Myometrial cell (primary cell): ENCODE results near the gene DHRS7C. TPM values are rescaled to one million over a fixed set of nuclear protein-coding genes. Genes with fewer than 3 reads are reported as not detected.

Experiments
- total RNA-seq: library from RNA; depleted of rRNA; stranded (reverse); fragments of >200 nt; gene quantifications from 2 replicates; pipeline ENCODE4 v1.2.3, GENCODE V29; 2015

Gene DHRS7C
- not detected in 2 replicates for total RNA-seq

GRCh38 chr17:9790889-9791876 is at the start of gene DHRS7C:
Gene DHRS7C (minus strand): TSS chr17:9791592. CDS start chr17:9791284, 308 bp downstream.

DNA sequence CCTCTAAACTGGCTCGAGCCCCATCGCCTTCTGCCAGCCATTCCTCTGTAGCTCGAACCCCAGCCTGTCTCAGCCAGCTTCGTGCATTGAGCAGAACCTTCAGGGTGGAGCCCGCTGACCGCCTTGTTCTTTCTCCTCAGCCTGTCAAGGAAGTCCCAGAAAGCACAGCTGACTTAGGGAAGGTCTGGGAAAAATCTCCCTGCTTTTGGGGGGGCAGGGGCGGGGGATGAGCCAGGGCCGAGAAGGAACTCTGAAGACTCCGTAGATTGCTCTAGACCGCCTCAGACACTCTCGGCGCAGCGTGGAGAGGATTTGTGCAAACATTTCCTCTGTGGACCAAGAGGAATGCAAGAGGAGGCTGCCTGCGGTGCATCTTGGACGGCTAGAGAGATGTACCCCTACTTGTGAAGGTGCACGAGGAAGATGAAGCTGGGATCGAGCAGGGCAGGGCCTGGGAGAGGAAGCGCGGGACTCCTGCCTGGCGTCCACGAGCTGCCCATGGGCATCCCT is 34.3 kb upstream of the DHRS7C start, which contains the start of gene GLP2R:
GLP2R (plus strand) TSS at position 284 of the 510 bp plus-strand sequence; CDS start at position 424, 140 bp downstream.

DNA sequence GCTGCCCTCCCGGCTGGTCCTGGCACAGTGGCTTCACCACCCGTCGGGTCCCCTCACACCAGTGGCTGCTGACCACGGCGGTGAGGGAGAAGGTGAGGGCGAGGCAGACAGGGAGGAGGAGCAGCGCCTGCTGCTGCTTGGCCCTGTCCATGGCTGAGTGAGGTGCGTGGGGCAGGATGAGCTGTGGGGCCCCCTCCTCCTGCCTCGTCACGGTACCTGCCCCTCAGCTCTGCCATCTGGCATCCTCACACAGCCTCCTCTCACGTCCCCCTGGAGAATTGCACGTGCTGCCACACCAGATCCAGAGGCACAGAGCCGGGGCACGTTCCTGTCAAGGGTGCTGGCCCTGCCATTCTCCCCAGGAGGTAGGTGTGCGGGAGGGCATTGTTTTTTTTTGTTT is 30.5 kb upstream of the DHRS7C start, which contains the start of gene GSG1L2:
GSG1L2 (minus strand) TSS at position 159 of the 400 bp plus-strand sequence; CDS start at position 151, 8 bp downstream.

Other genes with a start within 250 kb of the DHRS7C start
- 60.3 and 88.2 TPM in 2 replicates for gene STX8, start 215.8 kb downstream of the DHRS7C start, total RNA-seq
- gene CFAP52, start 214.9 kb downstream of the DHRS7C start, total RNA-seq: not detected in 2 replicates
- 0.71 and 1.4 TPM in 2 replicates for gene USP43, start 146.1 kb downstream of the DHRS7C start, total RNA-seq
- not detected in 2 replicates for gene GSG1L2, start 30.5 kb upstream of the DHRS7C start, total RNA-seq
- not detected in 2 replicates for gene GLP2R, start 34.3 kb upstream of the DHRS7C start, total RNA-seq
- gene RCVRN, start 113.7 kb upstream of the DHRS7C start, total RNA-seq: not detected in 2 replicates